Measurements from ENCODE around the gene PAQR3.

- no peak for TF ChIP-seq CTCF (conservative IDR thresholded peaks at IDR 0.05; ENCODE audit: low read depth, low read length)
- TF ChIP-seq EZH2 (IDR thresholded peaks at IDR 0.05; ENCODE audit: borderline replicate concordance, low read depth, low read length, poor library complexity, severe bottlenecking) = no peak
Observed at GRCh38 chr4:78962597-78963115, 23.4 kb upstream of the PAQR3 start.

All from A673 (cell line).